ENCODE results near the gene KIAA0930.

DNA sequence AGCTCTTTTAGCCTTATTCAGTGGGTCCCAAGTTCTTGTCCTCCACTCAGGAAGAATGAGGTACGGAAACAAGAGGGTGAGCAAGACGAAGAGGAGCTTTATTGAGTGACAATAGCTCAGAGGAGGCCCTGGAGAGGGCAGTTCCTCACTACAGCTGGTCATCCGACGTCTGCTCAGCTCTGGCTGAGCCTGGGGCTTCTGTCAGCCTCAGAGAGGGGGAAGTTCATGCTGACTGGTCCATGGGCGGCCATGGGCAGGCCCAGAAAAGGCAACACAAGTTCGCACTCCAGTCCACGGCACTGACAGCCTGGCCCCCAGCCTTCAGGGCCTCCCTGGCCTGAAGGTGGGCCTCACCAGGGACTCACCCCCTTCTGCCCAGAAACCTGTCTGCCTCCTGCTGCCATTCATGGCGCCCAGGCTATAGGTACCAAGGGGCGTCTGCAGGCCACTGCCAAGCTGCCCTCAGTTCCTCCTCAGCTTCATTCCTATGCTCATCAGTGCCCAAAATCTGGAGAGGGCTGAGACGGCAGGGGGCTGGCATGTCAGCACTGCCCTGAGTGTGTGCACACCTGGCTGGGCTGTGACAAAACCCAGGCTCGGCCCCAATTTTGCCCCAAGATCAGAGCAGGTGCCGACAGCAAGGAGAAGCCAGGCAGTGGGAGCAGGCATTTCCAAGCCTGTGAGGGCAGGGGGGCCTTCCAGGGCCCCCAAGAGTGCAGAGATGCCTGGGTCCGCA, 21.7 kb upstream of the KIAA0930 start:
- TF ChIP-seq, protein P1, sequence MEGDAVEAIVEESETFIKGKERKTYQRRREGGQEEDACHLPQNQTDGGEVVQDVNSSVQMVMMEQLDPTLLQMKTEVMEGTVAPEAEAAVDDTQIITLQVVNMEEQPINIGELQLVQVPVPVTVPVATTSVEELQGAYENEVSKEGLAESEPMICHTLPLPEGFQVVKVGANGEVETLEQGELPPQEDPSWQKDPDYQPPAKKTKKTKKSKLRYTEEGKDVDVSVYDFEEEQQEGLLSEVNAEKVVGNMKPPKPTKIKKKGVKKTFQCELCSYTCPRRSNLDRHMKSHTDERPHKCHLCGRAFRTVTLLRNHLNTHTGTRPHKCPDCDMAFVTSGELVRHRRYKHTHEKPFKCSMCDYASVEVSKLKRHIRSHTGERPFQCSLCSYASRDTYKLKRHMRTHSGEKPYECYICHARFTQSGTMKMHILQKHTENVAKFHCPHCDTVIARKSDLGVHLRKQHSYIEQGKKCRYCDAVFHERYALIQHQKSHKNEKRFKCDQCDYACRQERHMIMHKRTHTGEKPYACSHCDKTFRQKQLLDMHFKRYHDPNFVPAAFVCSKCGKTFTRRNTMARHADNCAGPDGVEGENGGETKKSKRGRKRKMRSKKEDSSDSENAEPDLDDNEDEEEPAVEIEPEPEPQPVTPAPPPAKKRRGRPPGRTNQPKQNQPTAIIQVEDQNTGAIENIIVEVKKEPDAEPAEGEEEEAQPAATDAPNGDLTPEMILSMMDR (IDR thresholded peaks at IDR 0.05; ENCODE audit: insufficient read depth, low read depth, low read length) = no peak
- no peak for TF ChIP-seq EZH2 (IDR thresholded peaks at IDR 0.05; ENCODE audit: insufficient read depth, low read length)

Data from astrocyte (in vitro differentiated cells and primary cell).